Mesothelial cell of epicardium (in vitro differentiated cells): ENCODE data around the gene OSTN. TPM values are rescaled to one million over a fixed set of nuclear protein-coding genes. Genes with fewer than 3 reads are reported as not detected.
"Not testable (repeated sequence)": the region's sequence is repeated elsewhere in the genome, so short reads cannot be mapped to it uniquely, and the experiment has no call there.

Experiments used
- DNase-seq, 2 experiments: peaks; one replicate each; pipeline ENCODE4 v3.0.0; 2021; ENCODE audit warnings: low spot score in 2 of 2; ENCODE audit not compliant: unreplicated experiment in 2 of 2
- H3K27ac Mint-ChIP-seq: 2 replicates; pipeline ENCODE4 v1.8.0; 2021; ENCODE audit warnings: mixed read lengths
- H3K27me3 Mint-ChIP-seq: 2 replicates; pipeline ENCODE4 v1.8.0; 2021; ENCODE audit warnings: low read depth, mixed read lengths
- H3K36me3 Mint-ChIP-seq: 2 replicates; pipeline ENCODE4 v1.8.0; 2021; ENCODE audit warnings: mixed read lengths
- H3K4me1 Mint-ChIP-seq: 2 replicates; pipeline ENCODE4 v1.8.0; 2021; ENCODE audit warnings: mixed read lengths
- H3K4me3 Mint-ChIP-seq: 2 replicates; pipeline ENCODE4 v1.8.0; 2021; ENCODE audit warnings: mild to moderate bottlenecking, moderate library complexity, mixed read lengths
- H3K9me3 Mint-ChIP-seq: 2 replicates; pipeline ENCODE4 v1.8.0; 2021; ENCODE audit warnings: mixed read lengths
- total RNA-seq: library from RNA; stranded (reverse); gene quantifications from 3 replicates; pipeline ENCODE4 v1.2.1, GENCODE V29; 2021
- TF ChIP-seq, protein P1 (sequence below): fragments of 200-600 bp; sonication (generic); IDR thresholded peaks from one replicate; pipeline ENCODE4 v1.5.0; 2021; ENCODE audit warnings: antibody characterized with exemption; ENCODE audit not compliant: unreplicated experiment

OSTN gene
- total RNA-seq, 1 donor from 2014 or later = 1.0 TPM

DNA sequence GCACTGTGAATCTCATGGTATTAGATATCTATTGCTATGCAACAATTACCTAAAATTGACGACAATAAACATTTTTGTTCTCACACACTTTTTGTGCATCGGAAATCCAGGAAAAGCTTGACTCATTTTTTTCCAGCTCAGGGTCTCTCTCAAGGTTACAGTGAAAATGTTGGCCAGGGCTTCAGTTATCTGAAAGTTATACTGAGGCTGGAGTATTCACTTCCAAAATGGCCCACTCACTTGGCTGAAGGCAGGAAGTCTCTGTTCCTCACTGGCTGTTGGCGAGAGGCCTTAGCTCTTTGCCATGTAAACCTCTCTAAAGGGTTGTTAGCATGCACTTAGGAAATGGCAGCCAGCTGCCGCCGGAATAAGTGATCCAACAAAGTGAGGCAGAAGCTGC, 41.4 kb downstream of the OSTN start:
- TF ChIP-seq, protein P1, sequence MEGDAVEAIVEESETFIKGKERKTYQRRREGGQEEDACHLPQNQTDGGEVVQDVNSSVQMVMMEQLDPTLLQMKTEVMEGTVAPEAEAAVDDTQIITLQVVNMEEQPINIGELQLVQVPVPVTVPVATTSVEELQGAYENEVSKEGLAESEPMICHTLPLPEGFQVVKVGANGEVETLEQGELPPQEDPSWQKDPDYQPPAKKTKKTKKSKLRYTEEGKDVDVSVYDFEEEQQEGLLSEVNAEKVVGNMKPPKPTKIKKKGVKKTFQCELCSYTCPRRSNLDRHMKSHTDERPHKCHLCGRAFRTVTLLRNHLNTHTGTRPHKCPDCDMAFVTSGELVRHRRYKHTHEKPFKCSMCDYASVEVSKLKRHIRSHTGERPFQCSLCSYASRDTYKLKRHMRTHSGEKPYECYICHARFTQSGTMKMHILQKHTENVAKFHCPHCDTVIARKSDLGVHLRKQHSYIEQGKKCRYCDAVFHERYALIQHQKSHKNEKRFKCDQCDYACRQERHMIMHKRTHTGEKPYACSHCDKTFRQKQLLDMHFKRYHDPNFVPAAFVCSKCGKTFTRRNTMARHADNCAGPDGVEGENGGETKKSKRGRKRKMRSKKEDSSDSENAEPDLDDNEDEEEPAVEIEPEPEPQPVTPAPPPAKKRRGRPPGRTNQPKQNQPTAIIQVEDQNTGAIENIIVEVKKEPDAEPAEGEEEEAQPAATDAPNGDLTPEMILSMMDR = no peak
- no peak for DNase-seq
- Mint-ChIP-seq H3K36me3 (no peaks in the 10 kb centered on the region), H3K27me3 (no peaks in the 10 kb centered on the region), H3K27ac (no peak overlapping the region), H3K4me1 (peaks cover 23% of the 10 kb centered on the region), H3K9me3 (no peaks in the 10 kb centered on the region), H3K4me3 (no peak overlapping the region)

DNA sequence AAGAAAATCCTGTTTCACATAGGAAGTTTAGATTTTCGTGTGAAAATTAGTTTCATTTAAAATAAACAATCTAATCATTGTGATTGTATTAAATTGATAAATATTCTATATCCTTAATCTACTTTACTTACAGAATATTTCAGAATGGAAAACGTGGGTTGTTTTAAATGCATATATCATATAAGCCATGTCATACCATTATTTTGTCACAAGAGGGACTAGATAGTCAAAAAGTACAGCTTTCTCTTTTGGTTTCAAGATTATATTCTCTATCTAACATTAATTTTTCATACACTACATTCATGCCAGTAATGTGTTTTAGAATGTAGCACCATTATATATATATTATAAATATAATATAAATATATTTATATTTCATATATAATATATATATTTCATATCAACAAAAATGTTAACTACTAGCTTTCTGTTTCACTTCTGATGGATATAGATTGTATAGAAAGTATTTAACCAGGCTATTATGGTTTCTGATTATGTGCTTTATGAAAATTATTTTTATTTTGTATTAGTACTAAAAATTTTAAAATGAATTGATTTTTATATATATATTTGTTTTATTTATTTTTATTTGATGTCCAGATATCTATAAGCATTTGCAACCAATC, 45.3 kb downstream of the OSTN start:
- Mint-ChIP-seq H3K4me3 (no peak overlapping the region), H3K36me3 (no peaks in the 10 kb centered on the region), H3K4me1 (peaks cover 4% of the 10 kb centered on the region), H3K27ac (no peak overlapping the region), H3K27me3 (no peaks in the 10 kb centered on the region), H3K9me3 (no peaks in the 10 kb centered on the region)
- TF ChIP-seq, protein P1 = peak; percentile 64
- no peak for DNase-seq

DNA sequence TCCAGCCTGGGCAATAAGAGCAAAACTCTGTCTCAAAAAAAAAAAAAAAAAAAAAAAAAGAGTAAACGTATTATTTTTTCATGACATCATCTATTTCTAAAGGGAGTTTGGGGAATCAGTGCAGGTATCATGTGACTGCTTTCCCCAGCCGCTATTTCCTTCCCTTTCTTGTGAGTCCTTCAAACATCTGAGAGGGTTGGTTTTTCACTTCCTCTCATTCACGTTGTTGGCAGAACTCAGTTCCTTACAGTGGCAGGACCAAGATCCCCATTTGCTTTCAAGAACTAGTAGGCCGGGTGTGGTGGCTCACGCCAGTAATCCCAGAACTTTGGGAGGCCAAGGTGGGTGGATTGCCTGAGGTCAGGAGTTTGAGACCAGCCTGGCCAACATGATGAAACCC, 47.0 kb downstream of the OSTN start:
- DNase-seq, H3K36me3 Mint-ChIP-seq, H3K4me1 Mint-ChIP-seq, H3K27me3 Mint-ChIP-seq, H3K27ac Mint-ChIP-seq, H3K9me3 Mint-ChIP-seq, H3K4me3 Mint-ChIP-seq: not testable (repeated sequence)

DNA sequence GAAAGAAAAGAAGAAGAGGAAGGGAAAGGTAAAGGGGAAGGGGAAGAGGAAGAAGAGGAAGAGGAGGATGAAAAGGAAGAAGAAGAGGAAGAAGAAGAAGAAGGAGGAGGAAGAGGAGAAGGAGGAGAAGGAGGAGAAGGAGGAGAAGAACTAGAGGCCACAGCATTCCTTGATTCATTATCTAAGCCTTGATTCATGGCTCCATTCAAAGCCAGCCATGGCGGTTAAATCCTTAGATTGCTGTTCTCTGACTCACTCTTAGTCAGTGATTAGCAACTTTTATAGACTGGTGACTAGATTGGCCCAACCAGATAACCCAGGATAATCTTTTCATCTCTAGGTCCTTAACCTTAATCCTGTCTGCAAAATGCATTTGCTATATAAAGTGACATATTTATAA, 47.6 kb downstream of the OSTN start:
- H3K36me3 Mint-ChIP-seq = no peaks in the 10 kb centered on the region
- DNase-seq = no peak
- peaks cover 4% of the 10 kb centered on the region for H3K4me1 Mint-ChIP-seq
- H3K9me3 Mint-ChIP-seq = no peaks in the 10 kb centered on the region
- H3K27me3 Mint-ChIP-seq = no peaks in the 10 kb centered on the region
- H3K4me3 Mint-ChIP-seq = no peak overlapping the region
- no peak overlapping the region for H3K27ac Mint-ChIP-seq
- TF ChIP-seq, protein P1 = no peak

DNA sequence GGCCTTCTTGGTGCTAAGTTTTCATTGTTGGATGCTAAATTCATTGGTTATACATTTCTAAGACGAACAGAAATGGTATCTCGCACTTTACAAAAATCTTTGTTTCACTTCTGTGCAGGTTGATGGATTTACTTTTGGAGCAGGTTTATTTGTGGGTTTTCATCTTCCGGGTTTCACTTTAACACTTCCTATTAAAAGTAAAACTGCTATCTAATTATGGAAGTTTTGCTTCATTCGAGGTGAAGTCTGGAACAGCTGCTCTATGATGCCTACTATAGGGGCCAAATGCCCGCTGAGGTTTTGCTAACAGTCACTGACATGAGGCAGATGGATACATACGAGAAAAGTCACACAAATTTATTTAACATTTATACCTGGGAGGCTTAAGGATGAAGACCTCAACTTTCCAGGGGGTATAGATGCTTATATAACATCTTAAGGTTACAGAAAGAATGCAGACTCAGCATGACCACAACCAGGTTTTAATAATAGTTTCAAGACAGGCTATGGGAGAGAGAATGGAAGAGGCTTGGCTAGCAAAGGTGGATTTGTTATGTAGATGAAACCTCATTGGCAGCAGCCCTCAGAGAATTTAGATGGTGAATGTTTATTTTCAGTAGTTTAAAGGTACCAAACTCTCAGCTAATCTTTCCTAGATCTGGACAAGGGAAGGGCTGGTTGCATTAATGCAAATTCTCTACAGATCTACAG, 54.2 kb downstream of the OSTN start:
- Mint-ChIP-seq H3K9me3 (no peaks in the 10 kb centered on the region), H3K4me1 (peaks cover 31% of the 10 kb centered on the region), H3K36me3 (no peaks in the 10 kb centered on the region), H3K27me3 (no peaks in the 10 kb centered on the region), H3K4me3 (no peak overlapping the region), H3K27ac (no peak overlapping the region)
- DNase-seq = no peak
- TF ChIP-seq, protein P1 = no peak

DNA sequence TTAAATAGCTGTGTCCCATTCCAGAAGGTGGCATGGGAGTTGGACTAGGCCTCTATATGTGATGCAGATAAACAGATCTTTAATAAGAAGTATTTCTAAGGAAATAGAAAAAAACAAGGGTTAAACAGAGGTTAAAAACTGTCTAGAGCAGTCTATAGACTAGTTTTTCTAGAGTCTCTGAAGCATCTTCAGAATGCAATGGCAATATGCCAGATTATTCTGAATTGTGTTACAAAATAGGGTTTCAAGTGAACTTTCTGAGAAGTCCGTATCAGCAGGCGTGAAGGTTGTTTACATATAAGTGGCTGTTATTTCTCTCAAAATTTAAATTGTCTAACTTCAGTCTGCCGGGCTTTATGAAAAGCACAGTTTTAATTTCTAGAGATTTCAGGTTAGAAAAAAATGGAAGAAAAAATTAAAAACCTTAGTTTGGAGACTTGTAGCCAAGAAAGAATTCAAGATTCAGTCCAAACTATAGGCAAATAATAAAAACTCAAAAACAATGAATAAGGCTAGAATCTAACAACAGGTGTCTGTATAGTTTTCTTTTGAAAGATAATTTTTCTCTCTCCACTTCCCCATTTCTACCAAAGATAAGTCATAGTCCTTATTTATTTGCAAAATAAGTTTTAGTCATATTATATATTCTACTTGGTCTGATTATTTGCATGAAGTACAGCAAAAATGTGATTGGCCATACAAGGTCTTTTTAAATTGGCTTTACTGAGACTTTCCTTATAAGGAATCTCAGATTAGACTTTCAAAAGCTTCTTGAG, 55.2 kb downstream of the OSTN start:
- Mint-ChIP-seq H3K27me3 (no peaks in the 10 kb centered on the region), H3K4me3 (no peak overlapping the region), H3K9me3 (no peaks in the 10 kb centered on the region), H3K4me1 (peaks cover 37% of the 10 kb centered on the region), H3K36me3 (no peaks in the 10 kb centered on the region), H3K27ac (peak overlapping the region; percentile 35)
- TF ChIP-seq, protein P1 = no peak
- no peak for DNase-seq
